MCF 10A (cell line): Measurements from ENCODE around the gene TTLL13. TPM values are rescaled to one million over a fixed set of nuclear protein-coding genes. Genes with fewer than 3 reads are reported as not detected.

Experiments
- BruUV-seq: library from RNA; stranded (reverse); fragments of 400-500 nt; replicated peaks from 2 replicates; lab custom pipeline; 2021; lab: Mats Ljungman, UMichigan
- CTCF ChIA-PET: fragments of 300-600 bp; sonication (Branson Sonifier 250); formaldehyde crosslinking; extraction: SDS; loops from one replicate; lab custom pipeline; 2021; ENCODE audit warnings: antibody characterized with exemption, inconsistent platforms; lab: Yijun Ruan, JAX
- POLR2A ChIA-PET: fragments of 300-600, 350-650 bp; sonication (Branson Sonifier 250); formaldehyde crosslinking; extraction: SDS; loops from one replicate; lab custom pipeline; 2020; ENCODE audit warnings: antibody characterized with exemption, inconsistent platforms; lab: Yijun Ruan, JAX
- DNase-seq: peaks from one replicate; pipeline ENCODE4 v3.0.0-alpha.2; 2018; ENCODE audit not compliant: unreplicated experiment
- H3K27ac Mint-ChIP-seq: one replicate; pipeline ENCODE4 v1.8.0; 2022; ENCODE audit warnings: mild to moderate bottlenecking, low read depth, mixed read lengths; ENCODE audit not compliant: unreplicated experiment
- H3K27me3 Mint-ChIP-seq: one replicate; pipeline ENCODE4 v1.8.0; 2022; ENCODE audit warnings: mixed read lengths; ENCODE audit not compliant: insufficient read depth, unreplicated experiment
- H3K36me3 Mint-ChIP-seq: one replicate; pipeline ENCODE4 v1.8.0; 2022; ENCODE audit warnings: mild to moderate bottlenecking, moderate library complexity, mixed read lengths; ENCODE audit not compliant: insufficient read depth, unreplicated experiment
- H3K4me1 Mint-ChIP-seq: one replicate; pipeline ENCODE4 v1.8.0; 2022; ENCODE audit warnings: mixed read lengths; ENCODE audit not compliant: insufficient read depth, unreplicated experiment
- H3K4me3 Mint-ChIP-seq: one replicate; pipeline ENCODE4 v1.8.0; 2022; ENCODE audit warnings: mild to moderate bottlenecking, moderate library complexity, mixed read lengths; ENCODE audit not compliant: unreplicated experiment
- H3K9me3 Mint-ChIP-seq: one replicate; pipeline ENCODE4 v1.8.0; 2022; ENCODE audit warnings: mixed read lengths; ENCODE audit not compliant: unreplicated experiment
- intact Hi-C: fragments of 100-400 bp; cut with micrococcal nuclease; formaldehyde crosslinking; loops from 2 replicates; pipeline ENCODE4 v1.14.1; 2022
- total RNA-seq: library from RNA; stranded (reverse); gene quantifications from 2 replicates; pipeline ENCODE4 v1.2.3, GENCODE V29; 2022
- TF ChIP-seq, protein P1 (sequence below): fragments of 200-600 bp; IDR thresholded peaks from one replicate; pipeline ENCODE4 v1.8.0; 2022; ENCODE audit warnings: antibody characterized with exemption, mild to moderate bottlenecking; ENCODE audit not compliant: unreplicated experiment

The TTLL13 gene
- total RNA-seq, 1 experiment from 2014 or later: not detected

DNA sequence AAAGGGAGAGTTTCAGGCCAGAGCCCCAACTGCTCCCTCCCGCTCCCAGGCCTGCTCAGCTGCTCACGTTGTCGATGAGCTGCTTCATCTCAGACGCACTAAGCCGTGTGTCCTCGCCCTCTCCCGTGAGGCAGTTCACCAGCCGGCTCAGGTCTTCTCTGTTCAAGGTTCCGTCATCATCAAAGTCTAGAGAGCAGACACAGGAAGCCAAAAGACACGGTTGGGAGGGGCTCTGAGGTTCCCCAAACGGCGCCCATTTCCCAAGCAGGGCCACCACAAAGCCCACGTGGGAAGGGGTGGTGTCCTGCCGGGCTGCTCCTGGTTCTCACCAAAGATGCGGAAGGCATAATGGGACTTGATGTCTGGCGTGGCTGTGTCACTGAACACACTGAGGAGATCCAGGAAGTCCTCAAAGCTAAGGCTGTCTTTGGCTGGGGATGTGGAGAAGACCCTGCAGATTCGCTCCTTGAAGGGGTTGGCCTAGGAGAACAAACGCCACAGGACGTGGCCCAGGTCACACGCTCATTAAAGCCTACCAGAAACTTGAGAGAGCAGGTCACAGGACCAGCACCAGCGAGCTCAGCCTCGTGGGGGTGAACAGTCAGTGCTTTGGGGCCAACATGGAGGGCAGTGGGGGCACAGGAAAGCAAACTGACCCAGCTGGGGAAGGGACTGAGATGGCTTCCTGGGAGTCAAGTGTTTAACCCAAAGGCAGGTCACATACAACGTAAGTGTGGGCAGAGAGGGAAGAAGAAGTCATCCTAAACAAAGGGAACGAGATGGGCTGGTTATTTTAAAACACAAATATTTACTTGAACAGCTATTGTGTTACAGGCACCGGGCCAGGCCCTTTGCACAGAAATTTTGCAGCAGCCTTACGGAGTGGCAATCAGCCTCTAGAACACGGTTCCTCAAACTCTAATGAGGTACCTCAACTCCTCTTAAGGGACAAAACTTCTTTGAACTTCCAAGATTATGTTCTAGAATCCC is 18.0 kb upstream of the TTLL13 start:
- Mint-ChIP-seq H3K4me3 (no peak overlapping the region), H3K36me3 (peaks cover 46% of the 10 kb centered on the region), H3K27ac (peak overlapping the region; percentile 42), H3K9me3 (no peaks in the 10 kb centered on the region), H3K4me1 (peaks cover 19% of the 10 kb centered on the region), H3K27me3 (no peaks in the 10 kb centered on the region)
- TF ChIP-seq, protein P1, sequence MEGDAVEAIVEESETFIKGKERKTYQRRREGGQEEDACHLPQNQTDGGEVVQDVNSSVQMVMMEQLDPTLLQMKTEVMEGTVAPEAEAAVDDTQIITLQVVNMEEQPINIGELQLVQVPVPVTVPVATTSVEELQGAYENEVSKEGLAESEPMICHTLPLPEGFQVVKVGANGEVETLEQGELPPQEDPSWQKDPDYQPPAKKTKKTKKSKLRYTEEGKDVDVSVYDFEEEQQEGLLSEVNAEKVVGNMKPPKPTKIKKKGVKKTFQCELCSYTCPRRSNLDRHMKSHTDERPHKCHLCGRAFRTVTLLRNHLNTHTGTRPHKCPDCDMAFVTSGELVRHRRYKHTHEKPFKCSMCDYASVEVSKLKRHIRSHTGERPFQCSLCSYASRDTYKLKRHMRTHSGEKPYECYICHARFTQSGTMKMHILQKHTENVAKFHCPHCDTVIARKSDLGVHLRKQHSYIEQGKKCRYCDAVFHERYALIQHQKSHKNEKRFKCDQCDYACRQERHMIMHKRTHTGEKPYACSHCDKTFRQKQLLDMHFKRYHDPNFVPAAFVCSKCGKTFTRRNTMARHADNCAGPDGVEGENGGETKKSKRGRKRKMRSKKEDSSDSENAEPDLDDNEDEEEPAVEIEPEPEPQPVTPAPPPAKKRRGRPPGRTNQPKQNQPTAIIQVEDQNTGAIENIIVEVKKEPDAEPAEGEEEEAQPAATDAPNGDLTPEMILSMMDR: no peak
- intact Hi-C loops: loop anchor here (5.0 kb wide), 2 partner anchors 144 to 334 kb away; no protein-coding TSS in a partner anchor
- POLR2A ChIA-PET: interaction anchor here (0.6 to 4.7 kb wide), 9 partner anchors 10 to 467 kb away, joined by 3 to 66 read pairs (median 20); partner anchors contain the start of genes SEMA4B and TTLL13
- no TSS peak for BruUV-seq
- no peak for DNase-seq
- CTCF ChIA-PET: interaction anchor here (0.5 to 4.8 kb wide), 11 partner anchors 10 to 1135 kb away, joined by 3 to 48 read pairs (median 4); no protein-coding TSS in a partner anchor

DNA sequence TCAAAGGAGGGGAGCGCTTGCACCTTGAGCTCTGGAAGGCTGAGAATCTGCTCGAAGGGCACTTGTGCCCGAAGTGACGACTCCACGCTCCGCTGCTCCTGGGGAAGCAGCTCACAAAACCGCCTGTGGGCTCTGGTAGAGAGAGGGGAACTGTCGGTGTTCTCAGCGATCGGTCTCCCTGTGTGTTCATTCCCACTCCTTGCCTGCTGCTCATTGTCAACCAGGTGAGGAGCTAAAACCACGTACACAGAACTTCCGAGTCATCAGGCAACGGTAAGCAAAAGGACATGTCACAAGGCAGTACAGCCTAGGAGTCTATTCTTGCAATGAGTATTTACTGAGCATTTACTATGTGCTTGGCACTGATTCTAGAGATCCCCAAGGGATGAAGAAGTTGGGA is 17.2 kb upstream of the TTLL13 start:
- Mint-ChIP-seq H3K27ac (no peak overlapping the region), H3K4me1 (peaks cover 19% of the 10 kb centered on the region), H3K4me3 (peak overlapping the region; percentile 85), H3K27me3 (no peaks in the 10 kb centered on the region), H3K9me3 (no peaks in the 10 kb centered on the region), H3K36me3 (peaks cover 43% of the 10 kb centered on the region)
- DNase-seq: no peak
- TF ChIP-seq, protein P1: no peak
- BruUV-seq: no TSS peak
- POLR2A ChIA-PET: interaction anchor here (0.6 to 4.7 kb wide), 18 partner anchors 10 to 467 kb away, joined by 3 to 66 read pairs (median 6); partner anchors contain the start of genes AP3S2, SEMA4B and TTLL13
- CTCF ChIA-PET: interaction anchor here (0.6 to 4.8 kb wide), 19 partner anchors 11 to 313 kb away, joined by 3 to 48 read pairs (median 4); partner anchors contain the start of gene TTLL13
- intact Hi-C loops: loop anchor here (5.0 kb wide), 2 partner anchors 145 to 335 kb away; no protein-coding TSS in a partner anchor

DNA sequence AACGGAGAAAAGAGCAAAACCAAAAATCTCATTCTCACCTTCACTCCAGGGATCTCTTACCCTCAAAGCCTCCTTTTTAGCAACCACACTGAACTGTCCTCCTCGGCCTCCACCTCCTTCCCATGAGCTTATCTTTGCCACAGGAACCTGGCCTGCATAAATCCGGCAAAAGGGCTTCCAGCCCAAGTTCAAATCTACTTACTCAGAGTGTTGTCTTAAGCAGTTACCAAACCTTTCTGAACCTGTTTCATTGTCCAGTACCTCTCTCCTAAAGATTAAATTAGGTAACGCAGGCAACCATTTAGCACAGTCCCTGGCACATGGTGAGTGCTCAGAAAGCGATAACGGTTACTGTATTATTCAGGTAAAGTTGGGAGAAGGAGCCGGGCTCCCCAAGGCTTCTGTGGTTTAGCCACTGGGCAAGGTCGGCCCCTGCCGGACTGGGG is 16.4 kb upstream of the TTLL13 start:
- Mint-ChIP-seq H3K9me3 (no peaks in the 10 kb centered on the region), H3K4me1 (peaks cover 19% of the 10 kb centered on the region), H3K36me3 (peaks cover 36% of the 10 kb centered on the region), H3K4me3 (peak overlapping the region; percentile 85), H3K27me3 (no peaks in the 10 kb centered on the region), H3K27ac (no peak overlapping the region)
- CTCF ChIA-PET: interaction anchor here (0.6 to 4.8 kb wide), 21 partner anchors 12 to 368 kb away, joined by 3 to 48 read pairs (median 4); partner anchors contain the start of genes ARPIN and TTLL13
- no TSS peak for BruUV-seq
- TF ChIP-seq, protein P1: peak; percentile 56
- POLR2A ChIA-PET: interaction anchor here (0.6 to 4.7 kb wide), 26 partner anchors 9 to 755 kb away, joined by 3 to 66 read pairs (median 6); partner anchors contain the start of genes AP3S2, NGRN, SEMA4B and TTLL13
- intact Hi-C loops: loop anchor here (1.0 to 5.0 kb wide), 3 partner anchors 53 to 336 kb away; no protein-coding TSS in a partner anchor
- no peak for DNase-seq
